KMS-11 (cell line): Measurements from ENCODE around the gene XBP1.

ENCODE experiments used
- H2AFZ ChIP-seq: fragments of 200-600 bp; sonication (generic); 2 replicates; pipeline ENCODE4 v1.6.1; 2016; ENCODE audit warnings: antibody characterized with exemption, mixed run types, low read depth
- H3K27ac ChIP-seq: fragments of 200-600 bp; sonication (generic); 2 replicates; pipeline ENCODE4 v1.6.1; 2016; ENCODE audit warnings: mild to moderate bottlenecking, mixed run types
- H3K27me3 ChIP-seq: fragments of 200-600 bp; sonication (generic); 2 replicates; pipeline ENCODE4 v1.6.1; 2017; ENCODE audit warnings: mild to moderate bottlenecking, low read depth, mixed run types, moderate library complexity; ENCODE audit not compliant: insufficient read depth
- H3K36me3 ChIP-seq: fragments of 200-600 bp; sonication (generic); 2 replicates; pipeline ENCODE4 v1.6.1; 2017; ENCODE audit warnings: mild to moderate bottlenecking, mixed run types; ENCODE audit not compliant: insufficient read depth
- H3K4me1 ChIP-seq: fragments of 200-600 bp; sonication (generic); 2 replicates; pipeline ENCODE4 v1.6.1; 2016; ENCODE audit warnings: mild to moderate bottlenecking, low read depth, mixed run types; ENCODE audit not compliant: poor library complexity, severe bottlenecking
- H3K4me2 ChIP-seq: fragments of 200-600 bp; sonication (generic); 2 replicates; pipeline ENCODE4 v1.7.0; 2016; ENCODE audit warnings: mild to moderate bottlenecking, mixed run types
- H3K4me3 ChIP-seq: fragments of 200-600 bp; sonication (generic); IDR thresholded peaks from 2 replicates; pipeline ENCODE4 v1.6.1; 2017; ENCODE audit warnings: low read depth, low read length, mixed read lengths; ENCODE audit not compliant: insufficient read depth
- H3K79me2 ChIP-seq: fragments of 200-600 bp; sonication (generic); 2 replicates; pipeline ENCODE4 v1.6.1; 2016; ENCODE audit warnings: low read depth, mixed run types; ENCODE audit not compliant: insufficient read depth
- H3K9ac ChIP-seq: fragments of 200-600 bp; sonication (generic); 2 replicates; pipeline ENCODE4 v1.6.1; 2016; ENCODE audit warnings: mild to moderate bottlenecking, mixed run types
- H4K20me1 ChIP-seq: fragments of 200-600 bp; sonication (generic); 2 replicates; pipeline ENCODE4 v1.6.1; 2016; ENCODE audit warnings: mild to moderate bottlenecking, mixed run types; ENCODE audit not compliant: insufficient read depth
- CTCF ChIP-seq: fragments of 200-600 bp; sonication (generic); conservative IDR thresholded peaks from 2 replicates; pipeline ENCODE4 v1.6.1; 2017; ENCODE audit warnings: low read depth, mild to moderate bottlenecking, antibody characterized with exemption, low read length, moderate library complexity, mixed read lengths

XBP1 gene

GRCh38 chr22:28801845-28802594, 1.7 kb upstream of the XBP1 start:
- TF ChIP-seq CTCF, result no peak
- Histone ChIP-seq H3K36me3 (peaks cover 21% of the 10 kb centered on the region), H4K20me1 (peaks cover 7% of the 10 kb centered on the region), H2AFZ (no peak overlapping the region), H3K9ac (peak overlapping the region; percentile 100), H3K79me2 (peaks cover 70% of the 10 kb centered on the region), H3K4me1 (peaks cover 46% of the 10 kb centered on the region), H3K27ac (peak overlapping the region; percentile 99), H3K27me3 (no peaks in the 10 kb centered on the region), H3K4me2 (peak overlapping the region; percentile 98), H3K4me3 (no peak overlapping the region)

- no peak overlapping the region for H2AFZ ChIP-seq
- H3K4me1 ChIP-seq, result peaks cover 69% of the 10 kb centered on the region
- H3K4me3 ChIP-seq, result peak overlapping the region; percentile 74
- H3K36me3 ChIP-seq, result peaks cover 33% of the 10 kb centered on the region
- peaks cover 20% of the 10 kb centered on the region for H4K20me1 ChIP-seq
- no peak for TF ChIP-seq CTCF
- H3K27me3 ChIP-seq, result no peaks in the 10 kb centered on the region
- H3K9ac ChIP-seq, result peak overlapping the region; percentile 100
- H3K4me2 ChIP-seq, result peak overlapping the region; percentile 99
- H3K27ac ChIP-seq, result peak overlapping the region; percentile 99
- H3K79me2 ChIP-seq, result peaks cover 90% of the 10 kb centered on the region
Observed at GRCh38 chr22:28799606-28800307, 612 bp downstream of the XBP1 start.

- peaks cover 25% of the 10 kb centered on the region for H4K20me1 ChIP-seq
- H3K79me2 ChIP-seq, result peaks cover 95% of the 10 kb centered on the region
- H2AFZ ChIP-seq, result no peak overlapping the region
- no peak for TF ChIP-seq CTCF
- peaks cover 73% of the 10 kb centered on the region for H3K4me1 ChIP-seq
- H3K27me3 ChIP-seq, result no peaks in the 10 kb centered on the region
- peak overlapping the region; percentile 99 for H3K4me2 ChIP-seq
- peak overlapping the region; percentile 26 for H3K4me3 ChIP-seq
- peaks cover 38% of the 10 kb centered on the region for H3K36me3 ChIP-seq
- peak overlapping the region; percentile 99 for H3K27ac ChIP-seq
- H3K9ac ChIP-seq, result peak overlapping the region; percentile 100
Observed at GRCh38 chr22:28798810-28799605, 1.4 kb downstream of the XBP1 start.

- peak overlapping the region; percentile 100 for H3K9ac ChIP-seq
- H3K36me3 ChIP-seq, result peaks cover 38% of the 10 kb centered on the region
- H4K20me1 ChIP-seq, result peaks cover 31% of the 10 kb centered on the region
- H3K27ac ChIP-seq, result peak overlapping the region; percentile 99
- peak overlapping the region; percentile 87 for H3K4me2 ChIP-seq
- TF ChIP-seq CTCF, result no peak
- peaks cover 73% of the 10 kb centered on the region for H3K4me1 ChIP-seq
- H2AFZ ChIP-seq, result no peak overlapping the region
- H3K79me2 ChIP-seq, result peaks cover 75% of the 10 kb centered on the region
- no peak overlapping the region for H3K4me3 ChIP-seq
- H3K27me3 ChIP-seq, result no peaks in the 10 kb centered on the region
Observed at GRCh38 chr22:28795932-28796856, 4.2 kb downstream of the XBP1 start.
